Naive B cell (primary cell): ENCODE results near the gene TK1. TPM values are rescaled to one million over a fixed set of nuclear protein-coding genes. Genes with fewer than 3 reads are reported as not detected.

Experiments
- ATAC-seq, 2 donors: fragments of 150-1000 bp; cut with Tn5 transposase; 2 replicates each; pipeline ENCODE4 v1.10.0; 2021; ENCODE audit warnings: low read depth in 2 of 2, mild to moderate bottlenecking in 2 of 2, moderate library complexity in 2 of 2
- DNase-seq: peaks from one replicate; pipeline ENCODE4 v3.0.0; 2022
- H3K27ac Mint-ChIP-seq, 6 donors: one replicate each; pipeline ENCODE4 v1.8.0; 2020 to 2022; ENCODE audit warnings: mild to moderate bottlenecking in 6 of 6, mixed read lengths in 6 of 6, moderate library complexity in 5 of 6, inconsistent platforms in 2 of 6
- H3K27me3 Mint-ChIP-seq, 3 donors: one replicate each; pipeline ENCODE4 v1.8.0; 2021 to 2022; ENCODE audit warnings: mixed read lengths in 3 of 3, mild to moderate bottlenecking in 1 of 3
- H3K36me3 Mint-ChIP-seq, 2 donors: one replicate each; pipeline ENCODE4 v1.8.0; 2020 to 2022; ENCODE audit warnings: mixed read lengths in 2 of 2, inconsistent platforms in 1 of 2, mild to moderate bottlenecking in 1 of 2
- H3K4me1 Mint-ChIP-seq, 3 donors: one replicate each; pipeline ENCODE4 v1.8.0; 2020 to 2022; ENCODE audit warnings: mixed read lengths in 3 of 3, inconsistent platforms in 1 of 3, mild to moderate bottlenecking in 1 of 3, moderate library complexity in 1 of 3
- H3K4me3 Mint-ChIP-seq, 8 donors: one replicate each; pipeline ENCODE4 v1.8.0; 2020 to 2022; ENCODE audit warnings: mild to moderate bottlenecking in 8 of 8, mixed read lengths in 8 of 8, moderate library complexity in 8 of 8, inconsistent platforms in 2 of 8
- H3K9me3 Mint-ChIP-seq, 7 donors: one replicate each; pipeline ENCODE4 v1.8.0; 2020 to 2022; ENCODE audit warnings: mixed read lengths in 7 of 7, mild to moderate bottlenecking in 5 of 7, inconsistent platforms in 2 of 7, moderate library complexity in 1 of 7
- polyA plus RNA-seq, 6 donors: library from polyadenylated mRNA; unstranded; fragments of 300-500 nt; fragmentation: Illumina TruSeq; gene quantifications; one replicate each; pipeline ENCODE4 v1.2.3, GENCODE V29; 2021; ENCODE audit warnings: low read depth in 6 of 6

The TK1 gene
- polyA plus RNA-seq, 6 donors from 2014 or later, result 0.91 to 3.5 (median 2.1) TPM

GRCh38 chr17:78208486-78208885 lies 21.6 kb upstream of the TK1 start:
- Mint-ChIP-seq H3K9me3 (no peaks in the 10 kb centered on the region), H3K36me3 (no peaks in the 10 kb centered on the region), H3K27ac (no peak overlapping the region), H3K4me3 (no peak overlapping the region), H3K27me3 (no peaks in the 10 kb centered on the region), H3K4me1 (peaks cover 0 to 4% (median 1%) of the 10 kb centered on the region in 3 donors)
- ATAC-seq, result no peak
- DNase-seq, result no peak

GRCh38 chr17:78206298-78206697 lies 19.4 kb upstream of the TK1 start:
- H3K4me1 Mint-ChIP-seq, result no peaks in the 10 kb centered on the region
- H3K27me3 Mint-ChIP-seq, result no peaks in the 10 kb centered on the region
- ATAC-seq, result no peak
- no peak for DNase-seq
- H3K27ac Mint-ChIP-seq, result peak overlapping the region in 1 of 6 donors; percentile 76
- no peak overlapping the region for H3K4me3 Mint-ChIP-seq
- no peaks in the 10 kb centered on the region for H3K9me3 Mint-ChIP-seq
- no peaks in the 10 kb centered on the region for H3K36me3 Mint-ChIP-seq

GRCh38 chr17:78205124-78205775 lies 18.4 kb upstream of the TK1 start:
- Mint-ChIP-seq H3K27ac (no peak overlapping the region), H3K4me1 (no peaks in the 10 kb centered on the region), H3K4me3 (no peak overlapping the region), H3K27me3 (no peaks in the 10 kb centered on the region), H3K36me3 (no peaks in the 10 kb centered on the region), H3K9me3 (no peaks in the 10 kb centered on the region)
- ATAC-seq (no peak), DNase-seq (no peak)

- no peaks in the 10 kb centered on the region for H3K9me3 Mint-ChIP-seq
- H3K27me3 Mint-ChIP-seq, result no peaks in the 10 kb centered on the region
- DNase-seq (no peak), ATAC-seq (no peak)
- H3K27ac Mint-ChIP-seq, result peak overlapping the region in 1 of 6 donors; percentile 14
- H3K36me3 Mint-ChIP-seq, result no peaks in the 10 kb centered on the region
- H3K4me1 Mint-ChIP-seq, result no peaks in the 10 kb centered on the region
- H3K4me3 Mint-ChIP-seq, result no peak overlapping the region
Observed at GRCh38 chr17:78204387-78205123, 17.7 kb upstream of the TK1 start.

GRCh38 chr17:78202666-78203065 lies 15.8 kb upstream of the TK1 start:
- Mint-ChIP-seq H3K27me3 (no peaks in the 10 kb centered on the region), H3K9me3 (no peaks in the 10 kb centered on the region)

GRCh38 chr17:78200451-78200850 lies 13.6 kb upstream of the TK1 start:
- H3K36me3 Mint-ChIP-seq, result no peaks in the 10 kb centered on the region
- no peaks in the 10 kb centered on the region for H3K9me3 Mint-ChIP-seq
- no peak overlapping the region for H3K27ac Mint-ChIP-seq
- no peaks in the 10 kb centered on the region for H3K27me3 Mint-ChIP-seq
- H3K4me1 Mint-ChIP-seq, result peaks cover 0 to 5% (median 4%) of the 10 kb centered on the region in 3 donors
- DNase-seq (no peak), ATAC-seq (no peak)
- H3K4me3 Mint-ChIP-seq, result peak overlapping the region in 1 of 8 donors; percentile 66

More at GRCh38 chr17:78202666-78203065, 15.8 kb upstream of the TK1 start:
- no peak overlapping the region for H3K4me3 Mint-ChIP-seq
- H3K27ac Mint-ChIP-seq, result peak overlapping the region in 1 of 6 donors; percentile 66
- DNase-seq (no peak), ATAC-seq (no peak)
- no peaks in the 10 kb centered on the region for H3K36me3 Mint-ChIP-seq
- H3K4me1 Mint-ChIP-seq, result peaks cover 0 to 5% (median 4%) of the 10 kb centered on the region in 3 donors

GRCh38 chr17:78197147-78197832 lies 10.4 kb upstream of the TK1 start:
- H3K36me3 Mint-ChIP-seq, result no peaks in the 10 kb centered on the region
- DNase-seq, result no peak
- H3K27ac Mint-ChIP-seq, result peak overlapping the region in 2 of 6 donors; percentile 21 to 65
- no peak overlapping the region for H3K4me3 Mint-ChIP-seq
- H3K9me3 Mint-ChIP-seq, result no peaks in the 10 kb centered on the region
- no peak for ATAC-seq
- no peaks in the 10 kb centered on the region for H3K27me3 Mint-ChIP-seq
- peaks cover 0 to 8% (median 7%) of the 10 kb centered on the region in 3 donors for H3K4me1 Mint-ChIP-seq

- Mint-ChIP-seq H3K27me3 (no peaks in the 10 kb centered on the region), H3K36me3 (no peaks in the 10 kb centered on the region), H3K9me3 (no peaks in the 10 kb centered on the region), H3K4me3 (no peak overlapping the region), H3K4me1 (peaks cover 0 to 8% (median 7%) of the 10 kb centered on the region in 3 donors), H3K27ac (peak overlapping the region in 1 of 6 donors; percentile 65)
- ATAC-seq (no peak), DNase-seq (no peak)
Observed at GRCh38 chr17:78196716-78197115, 9.9 kb upstream of the TK1 start.

GRCh38 chr17:78185981-78186691 lies 716 bp downstream of the TK1 start:
- Mint-ChIP-seq H3K4me3 (peak overlapping the region; percentile 34 to 81 (median 72)), H3K36me3 (no peaks in the 10 kb centered on the region), H3K27ac (peak overlapping the region in 4 of 6 donors; percentile 51 to 88 (median 70)), H3K27me3 (no peaks in the 10 kb centered on the region), H3K9me3 (no peaks in the 10 kb centered on the region), H3K4me1 (peaks cover 14 to 17% (median 14%) of the 10 kb centered on the region in 3 donors)
- no peak for DNase-seq
- ATAC-seq, result no peak

GRCh38 chr17:78184868-78185267 lies 2.0 kb downstream of the TK1 start:
- Mint-ChIP-seq H3K9me3 (no peaks in the 10 kb centered on the region), H3K27ac (peak overlapping the region in 3 of 6 donors; percentile 19 to 43 (median 32)), H3K27me3 (no peaks in the 10 kb centered on the region), H3K4me3 (peak overlapping the region in 2 of 8 donors; percentile 10 to 73), H3K36me3 (no peaks in the 10 kb centered on the region), H3K4me1 (peaks cover 21 to 25% (median 23%) of the 10 kb centered on the region in 3 donors)
- ATAC-seq (no peak), DNase-seq (no peak)

- DNase-seq, result no peak
- H3K9me3 Mint-ChIP-seq, result no peaks in the 10 kb centered on the region
- H3K27ac Mint-ChIP-seq, result peak overlapping the region in 1 of 6 donors; percentile 17
- peaks cover 21 to 26% (median 23%) of the 10 kb centered on the region in 3 donors for H3K4me1 Mint-ChIP-seq
- no peaks in the 10 kb centered on the region for H3K27me3 Mint-ChIP-seq
- no peaks in the 10 kb centered on the region for H3K36me3 Mint-ChIP-seq
- no peak for ATAC-seq
- H3K4me3 Mint-ChIP-seq, result peak overlapping the region in 1 of 8 donors; percentile 45
Observed at GRCh38 chr17:78184351-78184750, 2.5 kb downstream of the TK1 start.

GRCh38 chr17:78183916-78184315 lies 2.9 kb downstream of the TK1 start:
- H3K36me3 Mint-ChIP-seq, result no peaks in the 10 kb centered on the region
- ATAC-seq (no peak), DNase-seq (no peak)
- no peaks in the 10 kb centered on the region for H3K9me3 Mint-ChIP-seq
- H3K4me3 Mint-ChIP-seq, result peak overlapping the region in 1 of 8 donors; percentile 45
- H3K27me3 Mint-ChIP-seq, result no peaks in the 10 kb centered on the region
- H3K27ac Mint-ChIP-seq, result peak overlapping the region in 1 of 6 donors; percentile 7
- H3K4me1 Mint-ChIP-seq, result peaks cover 21 to 27% (median 23%) of the 10 kb centered on the region in 3 donors

- Mint-ChIP-seq H3K36me3 (no peaks in the 10 kb centered on the region), H3K27me3 (no peaks in the 10 kb centered on the region), H3K9me3 (no peaks in the 10 kb centered on the region), H3K4me1 (peaks cover 19 to 25% (median 21%) of the 10 kb centered on the region in 3 donors), H3K27ac (no peak overlapping the region), H3K4me3 (no peak overlapping the region)
- ATAC-seq, result no peak
- no peak for DNase-seq
Observed at GRCh38 chr17:78182504-78182903, 4.3 kb downstream of the TK1 start.
